Measurements from ENCODE around the gene CHST1. TPM values are rescaled to one million over a fixed set of nuclear protein-coding genes. Genes with fewer than 3 reads are reported as not detected.

CHST1 gene
- total RNA-seq, 2 experiments from 2014 or later, result not detected

GRCh38 chr11:45665933-45666647, 668 bp upstream of the CHST1 start:
- BruUV-seq (replicated peaks), result no TSS peak
- Histone ChIP-seq H3K9me2 (ENCODE audit: insufficient read depth, low read length) (no peaks in the 10 kb centered on the region), H4K20me1 (ENCODE audit: insufficient read depth, low read length) (no peaks in the 10 kb centered on the region; the same call in 1 of the 2 replicates), H3K9me3 (ENCODE audit: low read length) (no peaks in the 10 kb centered on the region), H3K36me3 (ENCODE audit: insufficient read depth, low read length) (no peaks in the 10 kb centered on the region), H3K4me3 (ENCODE audit: low read depth, low read length, poor library complexity, severe bottlenecking) (no peak overlapping the region), H3K79me2 (ENCODE audit: insufficient read depth, low read depth, low read length) (no peaks in the 10 kb centered on the region), H3K4me1 (ENCODE audit: insufficient read depth, low read length, poor library complexity, severe bottlenecking) (no peaks in the 10 kb centered on the region), H3K27ac (ENCODE audit: low read depth, low read length, poor library complexity, severe bottlenecking) (no peak overlapping the region), H3K4me2 (ENCODE audit: low read length) (no peak overlapping the region), H2AFZ (ENCODE audit: low read length) (no peak overlapping the region)
- POLR2A ChIA-PET, result no interaction called here
- no peak for DNase-seq (ENCODE audit: low spot score)
- TF ChIP-seq CTCF (conservative IDR thresholded peaks at IDR 0.05; ENCODE audit: low read length) (no peak), EZH2phosphoT487 (IDR thresholded peaks at IDR 0.05; ENCODE audit: borderline replicate concordance, low read depth, low read length) (no peak)
- CTCF ChIA-PET (ENCODE audit: unreplicated experiment), result no interaction called here
- intact Hi-C loops (cut with micrococcal nuclease; ENCODE audit: unreplicated experiment), result no loop called here

DNA sequence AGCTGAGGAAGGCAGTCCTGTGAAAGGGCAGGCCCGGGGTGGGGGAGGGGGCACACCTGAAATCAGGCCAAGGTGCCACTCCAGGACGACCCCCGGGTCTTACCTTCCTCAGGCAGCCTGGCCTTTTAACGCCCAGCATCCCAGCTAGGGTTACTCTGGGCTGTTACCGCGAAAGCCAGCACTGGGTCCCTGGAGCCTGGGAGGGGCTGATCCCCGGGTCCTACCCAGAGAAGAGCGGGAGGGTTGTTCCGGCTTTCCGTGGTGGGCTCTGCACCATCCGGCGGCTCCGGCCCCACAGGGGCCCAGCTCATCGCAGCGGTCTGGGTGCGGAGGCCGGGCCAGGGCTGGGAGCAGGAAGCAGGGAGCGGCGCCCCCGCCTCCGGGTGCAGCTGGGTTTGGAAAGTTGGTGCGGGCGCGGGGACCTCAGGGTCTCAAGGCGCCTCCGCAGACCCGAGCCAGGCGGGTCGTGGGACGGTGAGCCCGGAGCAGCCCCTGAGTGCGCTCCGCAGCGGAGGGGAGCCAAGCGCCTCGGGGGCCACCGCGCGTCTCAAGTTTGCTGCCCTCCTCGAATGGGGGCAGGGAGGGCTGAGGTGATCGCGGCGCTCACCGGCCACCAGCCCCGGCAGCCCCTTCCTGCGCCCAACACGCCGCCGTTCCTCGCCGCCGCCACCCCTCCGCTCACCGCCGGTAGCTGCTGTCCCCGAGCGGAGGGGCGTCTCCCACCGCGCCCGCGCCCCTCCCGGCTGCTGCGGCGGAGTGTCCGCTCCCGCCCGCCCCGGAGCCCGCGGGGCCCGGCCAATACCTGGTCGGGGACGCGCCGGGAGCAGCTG, 831 bp downstream of the CHST1 start:
- Histone ChIP-seq H3K4me1 (ENCODE audit: insufficient read depth, low read length, poor library complexity, severe bottlenecking) (no peaks in the 10 kb centered on the region), H2AFZ (ENCODE audit: low read length) (no peak overlapping the region), H3K4me2 (ENCODE audit: low read length) (no peak overlapping the region), H4K20me1 (ENCODE audit: insufficient read depth, low read length) (no peaks in the 10 kb centered on the region; the same call in 1 of the 2 replicates), H3K9me3 (ENCODE audit: low read length) (no peaks in the 10 kb centered on the region), H3K9me2 (ENCODE audit: insufficient read depth, low read length) (no peaks in the 10 kb centered on the region), H3K27ac (ENCODE audit: low read depth, low read length, poor library complexity, severe bottlenecking) (no peak overlapping the region), H3K4me3 (ENCODE audit: low read depth, low read length, poor library complexity, severe bottlenecking) (no peak overlapping the region), H3K79me2 (ENCODE audit: insufficient read depth, low read depth, low read length) (no peaks in the 10 kb centered on the region), H3K36me3 (ENCODE audit: insufficient read depth, low read length) (no peaks in the 10 kb centered on the region)
- no peak for DNase-seq (ENCODE audit: low spot score)
- BruUV-seq (replicated peaks), result no TSS peak
- CTCF ChIA-PET (ENCODE audit: unreplicated experiment), result no interaction called here
- intact Hi-C loops (cut with micrococcal nuclease; ENCODE audit: unreplicated experiment), result no loop called here
- TF ChIP-seq EZH2phosphoT487 (IDR thresholded peaks at IDR 0.05; ENCODE audit: borderline replicate concordance, low read depth, low read length), result no peak
- TF ChIP-seq CTCF (conservative IDR thresholded peaks at IDR 0.05; ENCODE audit: low read length), result no peak
- POLR2A ChIA-PET, result interaction anchor here (0.6 kb wide), 1 partner anchor 275 kb away, joined by 5 read pairs; no protein-coding TSS in a partner anchor

All from OCI-LY7 (cell line).